IMR-90 (cell line): Measurements from ENCODE around the gene TCF7L1. TPM values are rescaled to one million over a fixed set of nuclear protein-coding genes. Genes with fewer than 3 reads are reported as not detected.

ENCODE experiments used
- ATAC-seq: fragments of 200-7000 bp; cut with Tn5 transposase; 2 replicates; pipeline ENCODE4 v1.9.1; 2020; ENCODE audit warnings: low read depth, mild to moderate bottlenecking, moderate library complexity
- BruUV-seq: library from RNA; stranded (reverse); fragments of 400-500 nt; replicated peaks from 2 replicates; lab custom pipeline; 2021; lab: Mats Ljungman, UMichigan
- CTCF ChIA-PET: fragments of 300-600 bp; formaldehyde crosslinking; extraction: SDS; loops from one replicate; lab custom pipeline; 2021; ENCODE audit warnings: antibody characterized with exemption; lab: Yijun Ruan, JAX
- POLR2A ChIA-PET: fragments of 300-600 bp; sonication (Branson Sonifier 250); formaldehyde crosslinking; loops from one replicate; lab custom pipeline; 2022; ENCODE audit warnings: antibody characterized with exemption; ENCODE audit not compliant: unreplicated experiment; lab: Charles Lee
- DNase-seq: peaks from one replicate; pipeline ENCODE4 v3.0.0; 2013
- H2AFZ ChIP-seq: replicated peaks from 2 replicates; pipeline ENCODE3; 2013; ENCODE audit warnings: low read length, mild to moderate bottlenecking; ENCODE audit not compliant: poor library complexity
- H2AK5ac ChIP-seq: 2 replicates; pipeline ENCODE4 v1.6.1; 2013; ENCODE audit warnings: low read depth, low read length, inconsistent platforms
- H2AK9ac ChIP-seq: replicated peaks from 2 replicates; pipeline ENCODE3; 2013; ENCODE audit warnings: mild to moderate bottlenecking, low read depth, low read length, moderate library complexity; ENCODE audit not compliant: poor library complexity
- H2BK120ac ChIP-seq: 2 replicates; pipeline ENCODE4 v1.6.1; 2013; ENCODE audit warnings: low read depth, low read length, inconsistent platforms
- H2BK15ac ChIP-seq: 3 replicates; pipeline ENCODE4 v1.6.1; 2013; ENCODE audit warnings: low read depth, low read length, inconsistent platforms
- H2BK20ac ChIP-seq: 2 replicates; pipeline ENCODE4 v1.6.1; 2013; ENCODE audit warnings: low read depth, mild to moderate bottlenecking, inconsistent platforms, low read length, moderate library complexity
- H2BK5ac ChIP-seq: 2 replicates; pipeline ENCODE4 v1.6.1; 2013; ENCODE audit warnings: mild to moderate bottlenecking, low read depth, low read length, inconsistent platforms; ENCODE audit not compliant: poor library complexity, severe bottlenecking
- H3K14ac ChIP-seq: replicated peaks from 2 replicates; pipeline ENCODE4 v1.6.1; 2013; ENCODE audit warnings: low read depth, low read length, inconsistent platforms
- H3K18ac ChIP-seq: 2 replicates; pipeline ENCODE4 v1.6.1; 2013; ENCODE audit warnings: low read depth, low read length, control low read depth
- H3K23ac ChIP-seq: 2 replicates; pipeline ENCODE4 v1.6.1; 2013; ENCODE audit warnings: low read depth, low read length, inconsistent platforms
- H3K27ac ChIP-seq: 2 replicates; pipeline ENCODE4 v1.5.1; 2013; ENCODE audit warnings: mild to moderate bottlenecking, control low read depth, low read length; ENCODE audit not compliant: insufficient read depth
- H3K27me3 ChIP-seq: 2 replicates; pipeline ENCODE4 v1.6.1; 2013; ENCODE audit warnings: low read length; ENCODE audit not compliant: control insufficient read depth, insufficient read depth
- H3K36me3 ChIP-seq: 2 replicates; pipeline ENCODE4 v1.6.1; 2013; ENCODE audit warnings: low read length, mixed read lengths; ENCODE audit not compliant: control insufficient read depth, insufficient read depth
- H3K4ac ChIP-seq: 2 replicates; pipeline ENCODE4 v1.6.1; 2013; ENCODE audit warnings: low read depth, low read length, inconsistent platforms
- H3K4me1 ChIP-seq: 2 replicates; pipeline ENCODE4 v1.6.1; 2013; ENCODE audit warnings: low read length, mixed read lengths; ENCODE audit not compliant: control insufficient read depth, insufficient read depth
- H3K4me2 ChIP-seq: 2 replicates; pipeline ENCODE4 v1.6.1; 2013; ENCODE audit warnings: low read depth, mild to moderate bottlenecking, control low read depth, low read length, moderate library complexity
- H3K4me3 ChIP-seq: 2 replicates; pipeline ENCODE4 v1.5.1; 2013; ENCODE audit warnings: low read depth, mild to moderate bottlenecking, control low read depth, low read length, moderate library complexity; ENCODE audit not compliant: insufficient read depth
- H3K56ac ChIP-seq: 2 replicates; pipeline ENCODE4 v1.6.1; 2013; ENCODE audit warnings: low read length, inconsistent platforms; ENCODE audit not compliant: insufficient read depth; ENCODE audit errors: extremely low read depth
- H3K79me1 ChIP-seq, 2 experiments: 2 replicates each; pipeline ENCODE4 v1.6.1; 2013; ENCODE audit warnings: low read length in 2 of 2, inconsistent platforms in 1 of 2, low read depth in 1 of 2
- H3K9ac ChIP-seq: 2 replicates; pipeline ENCODE4 v1.6.1; 2013; ENCODE audit warnings: low read depth, low read length, control low read depth
- H3K9me1 ChIP-seq: 2 replicates; pipeline ENCODE4 v1.6.1; 2013; ENCODE audit warnings: low read length, inconsistent platforms; ENCODE audit not compliant: insufficient read depth
- H3K9me3 ChIP-seq: 2 replicates; pipeline ENCODE4 v1.6.1; 2013; ENCODE audit warnings: low read length; ENCODE audit not compliant: control insufficient read depth, insufficient read depth
- H4K20me1 ChIP-seq: 2 replicates; pipeline ENCODE4 v1.6.1; 2013; ENCODE audit warnings: low read length, inconsistent platforms; ENCODE audit not compliant: insufficient read depth
- H4K5ac ChIP-seq: 2 replicates; pipeline ENCODE4 v1.6.1; 2013; ENCODE audit warnings: mild to moderate bottlenecking, low read depth, low read length, control low read depth
- H4K8ac ChIP-seq, 2 experiments: 2 replicates each; pipeline ENCODE4 v1.6.1; 2013; ENCODE audit warnings: low read depth in 2 of 2, low read length in 2 of 2, control low read depth in 1 of 2, inconsistent platforms in 1 of 2
- H4K91ac ChIP-seq: 2 replicates; pipeline ENCODE4 v1.6.1; 2013; ENCODE audit warnings: low read depth, low read length, inconsistent platforms; ENCODE audit not compliant: insufficient read depth
- CEBPB ChIP-seq: IDR thresholded peaks from 2 replicates; pipeline ENCODE4 v1.6.1; 2012; ENCODE audit warnings: low read depth, low read length, improper control_type of control experiment
- FOS ChIP-seq: fragments of 150-350 bp; IDR thresholded peaks from 2 replicates; pipeline ENCODE4 v1.6.1; 2016; ENCODE audit warnings: low read depth, low read length
- MAFK ChIP-seq: IDR thresholded peaks from 2 replicates; pipeline ENCODE4 v1.6.1; 2012; ENCODE audit warnings: low read depth, low read length, improper control_type of control experiment
- NFE2L2 ChIP-seq: fragments of 150-350 bp; IDR thresholded peaks from 2 replicates; pipeline ENCODE4 v1.6.1; 2016; ENCODE audit warnings: low read depth, mild to moderate bottlenecking, low read length
- POLR2A ChIP-seq: IDR thresholded peaks from 2 replicates; pipeline ENCODE4 v1.6.1; 2012; ENCODE audit warnings: mild to moderate bottlenecking, low read depth, low read length
- RCOR1 ChIP-seq: IDR thresholded peaks from 2 replicates; pipeline ENCODE4 v1.6.1; 2012; ENCODE audit warnings: mild to moderate bottlenecking, low read length, improper control_type of control experiment; ENCODE audit not compliant: insufficient replicate concordance
- SMC3 ChIP-seq: fragments of 150-350 bp; IDR thresholded peaks from 2 replicates; pipeline ENCODE4 v1.6.1; 2016; ENCODE audit warnings: low read depth, mild to moderate bottlenecking, antibody characterized with exemption, low read length, moderate library complexity
- whole genome bisulfite sequencing, 2 experiments: methylation state at CpG; one replicate each; pipeline versions ENCODE4 v1.1.5 to v1.1.7; 2013; ENCODE audit warnings: missing lambda C conversion rate in 2 of 2; ENCODE audit not compliant: insufficient read length in 1 of 2; ENCODE audit errors: extremely low coverage in 2 of 2; 5-methylcytosine and 5-hydroxymethylcytosine counted together
- dilution Hi-C: fragments of 300-500 bp; cut with HindIII; formaldehyde crosslinking; loops from one replicate; pipeline ENCODE4 v1.14.3; 2018; ENCODE audit warnings: low sequenced_read_pairs; ENCODE audit not compliant: unreplicated experiment
- in situ Hi-C: fragments of 300-500 bp; cut with MboI; formaldehyde crosslinking; loops from 3 replicates; pipeline ENCODE4 v1.14.3; 2019; ENCODE audit warnings: low sequenced_read_pairs, inconsistent platforms, mixed read lengths
- intact Hi-C: fragments of 100-400 bp; cut with micrococcal nuclease; formaldehyde crosslinking; loops from 2 replicates; pipeline ENCODE4 v1.10.0; 2022
- polyA plus RNA-seq, 3 experiments: library from polyadenylated mRNA; depleted of rRNA; stranded (reverse); fragments of >200 nt; gene quantifications; 2 replicates each; pipeline ENCODE4 v1.2.3, GENCODE V29; 2012; ENCODE audit warnings: low replicate concordance in 1 of 3
- total RNA-seq: library from RNA; depleted of rRNA; stranded (reverse); fragments of >200 nt; gene quantifications from 2 replicates; pipeline ENCODE4 v1.2.3, GENCODE V29; 2012
- TF ChIP-seq, protein P1 (sequence below): fragments of 150-350 bp; IDR thresholded peaks from 2 replicates; pipeline ENCODE4 v1.6.1; 2017; ENCODE audit warnings: mild to moderate bottlenecking, antibody characterized with exemption, low read length, low read depth

TCF7L1 gene
- total and polyA plus RNA-seq, 2 of the 4 experiments (the other 2 are of a cell fraction): 0.72 to 11.1 TPM

DNA sequence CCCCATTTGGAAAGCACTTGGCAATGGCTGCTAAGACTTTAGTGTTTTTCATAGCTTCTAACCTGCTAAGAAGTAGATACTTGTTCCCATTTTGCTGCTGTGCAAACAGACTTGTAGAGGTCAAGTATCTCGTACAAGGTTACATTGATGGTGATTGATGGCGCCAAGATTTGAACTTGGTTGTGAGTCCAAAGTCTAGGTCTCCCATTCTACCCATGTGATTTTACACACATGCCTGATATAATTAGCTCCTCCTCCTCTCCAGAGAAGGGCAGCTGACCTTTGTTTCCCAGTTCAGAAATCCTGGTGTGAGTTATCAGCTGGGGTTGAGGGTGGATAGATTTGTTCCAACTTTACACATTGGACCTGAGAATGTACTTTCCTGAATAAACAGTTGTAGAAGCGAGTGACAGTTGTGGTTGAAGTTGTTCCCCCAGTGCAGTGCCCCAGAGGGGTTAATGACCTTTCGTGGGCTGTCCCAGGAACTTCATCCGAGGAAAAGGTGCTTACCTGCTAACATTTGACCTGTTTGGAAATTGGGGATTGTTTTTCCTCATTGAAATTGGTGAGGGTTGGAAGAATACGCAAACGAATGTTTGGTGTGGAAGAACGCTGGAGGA is 10.4 kb downstream of the TCF7L1 start:
- POLR2A ChIA-PET: no interaction called here
- Histone ChIP-seq H4K8ac (no peak overlapping the region), H3K27ac (no peak overlapping the region), H4K20me1 (peaks cover 72% of the 10 kb centered on the region; the same call in 1 of the 2 replicates), H3K9me3 (no peaks in the 10 kb centered on the region), H2BK120ac (no peak overlapping the region), H2AK5ac (no peak overlapping the region), H3K27me3 (no peaks in the 10 kb centered on the region), H3K56ac (no peak overlapping the region), H2BK15ac (no peak overlapping the region), H3K14ac (no peak overlapping the region), H3K4me1 (no peaks in the 10 kb centered on the region; the same call in 1 of the 2 replicates), H3K4me3 (no peak overlapping the region), H4K5ac (no peak overlapping the region), H2AK9ac (no peak overlapping the region), H3K4ac (no peak overlapping the region), H3K36me3 (peaks cover 17% of the 10 kb centered on the region), H3K9me1 (peaks cover 17% of the 10 kb centered on the region), H2BK20ac (no peak overlapping the region), H2BK5ac (no peak overlapping the region), H3K18ac (no peak overlapping the region), H3K23ac (no peak overlapping the region), H2AFZ (no peak overlapping the region), H3K4me2 (no peak overlapping the region), H3K79me1 (peaks cover 35 to 89% of the 10 kb centered on the region in 2 experiments), H4K91ac (no peak overlapping the region), H3K9ac (no peak overlapping the region)
- dilution Hi-C loops: no loop called here
- ATAC-seq (no peak), DNase-seq (no peak)
- CTCF ChIA-PET: no interaction called here
- no TSS peak for BruUV-seq
- intact Hi-C loops: no loop called here
- WGBS, 2 experiments: no CpG with 5 or more reads among the region's 8 CpGs
- in situ Hi-C loops: no loop called here
- TF ChIP-seq POLR2A: no peak
- TF ChIP-seq CEBPB: no peak
- TF ChIP-seq NFE2L2: no peak
- TF ChIP-seq, protein P1, sequence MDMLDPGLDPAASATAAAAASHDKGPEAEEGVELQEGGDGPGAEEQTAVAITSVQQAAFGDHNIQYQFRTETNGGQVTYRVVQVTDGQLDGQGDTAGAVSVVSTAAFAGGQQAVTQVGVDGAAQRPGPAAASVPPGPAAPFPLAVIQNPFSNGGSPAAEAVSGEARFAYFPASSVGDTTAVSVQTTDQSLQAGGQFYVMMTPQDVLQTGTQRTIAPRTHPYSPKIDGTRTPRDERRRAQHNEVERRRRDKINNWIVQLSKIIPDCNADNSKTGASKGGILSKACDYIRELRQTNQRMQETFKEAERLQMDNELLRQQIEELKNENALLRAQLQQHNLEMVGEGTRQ: no peak
- no peak for TF ChIP-seq RCOR1
- no peak for TF ChIP-seq FOS
- no peak for TF ChIP-seq MAFK
- TF ChIP-seq SMC3: no peak
